ENCODE data around the gene SOX3.
A peak's percentile ranks its signal among the peaks of the same experiment; 100 is the strongest.

The SOX3 gene

DNA sequence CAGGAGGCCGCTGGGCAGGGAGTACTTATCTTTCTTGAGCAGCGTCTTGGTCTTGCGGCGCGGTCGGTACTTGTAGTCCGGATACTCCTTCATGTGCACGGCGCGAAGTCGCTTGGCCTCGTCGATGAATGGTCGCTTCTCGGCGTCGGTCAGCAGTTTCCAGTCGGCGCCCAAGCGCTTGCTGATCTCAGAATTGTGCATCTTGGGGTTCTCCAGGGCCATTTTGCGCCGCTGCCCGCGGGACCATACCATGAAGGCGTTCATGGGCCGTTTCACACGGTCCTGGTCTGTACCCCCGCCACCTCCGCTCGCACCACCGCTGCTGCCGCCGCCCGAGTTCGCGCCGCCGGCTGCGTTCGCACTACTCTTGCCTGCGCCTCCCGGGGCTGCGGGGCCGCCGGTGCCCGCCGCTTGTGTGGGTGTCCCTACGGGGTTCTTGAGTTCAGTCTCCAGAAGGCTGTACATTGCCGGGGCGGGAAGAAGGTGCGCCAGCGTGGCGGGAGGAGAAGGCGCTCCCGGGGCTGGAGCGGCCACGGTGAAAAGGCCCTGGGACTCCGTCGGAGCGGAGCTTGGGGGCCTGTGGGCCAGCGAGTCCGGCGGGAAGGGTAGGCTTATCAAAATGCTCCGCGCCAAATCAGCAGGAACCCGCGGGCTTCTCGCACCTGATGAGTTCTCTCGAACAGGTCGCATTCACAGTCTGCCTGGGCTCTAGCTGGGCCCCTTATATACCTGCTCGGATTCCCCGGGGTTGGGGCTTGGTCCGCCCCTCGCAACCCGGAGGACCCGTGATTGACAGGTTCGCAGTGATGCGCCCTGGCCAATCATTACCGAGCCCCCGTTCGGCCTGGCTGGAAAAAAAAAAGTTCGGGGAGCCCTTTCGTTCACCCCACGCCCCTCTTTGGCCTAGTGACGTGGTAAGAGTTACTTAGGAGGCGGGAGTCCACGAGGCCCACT lies at the start of gene SOX3:
SOX3 (minus strand) TSS at position 699 of the 954 bp plus-strand sequence; CDS start at position 690, 9 bp downstream.
- no peak for DNase-seq

DNA sequence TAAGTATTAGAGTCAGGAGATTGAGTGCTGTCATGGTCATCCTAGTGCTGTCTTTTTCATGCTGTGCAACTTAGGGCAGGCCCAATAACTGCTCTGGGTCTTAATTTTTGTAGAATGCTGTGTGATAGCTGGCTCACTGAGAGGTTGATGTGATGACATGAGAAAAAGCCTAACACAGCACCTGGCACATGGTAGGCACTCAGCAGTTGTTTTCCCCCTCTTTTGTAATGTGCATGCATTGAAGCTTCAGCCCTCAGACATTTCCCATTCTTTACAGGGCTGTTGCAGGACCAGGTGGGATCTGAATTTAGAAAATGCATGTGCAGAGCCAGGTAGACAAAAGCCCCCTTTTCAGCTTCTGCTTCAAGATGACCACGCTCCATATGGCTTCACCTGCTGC lies 44.1 kb upstream of the SOX3 start:
- no peak for DNase-seq

GRCh38 chrX:140526171-140526570 lies 21.3 kb upstream of the SOX3 start:
- no peak for DNase-seq

DNA sequence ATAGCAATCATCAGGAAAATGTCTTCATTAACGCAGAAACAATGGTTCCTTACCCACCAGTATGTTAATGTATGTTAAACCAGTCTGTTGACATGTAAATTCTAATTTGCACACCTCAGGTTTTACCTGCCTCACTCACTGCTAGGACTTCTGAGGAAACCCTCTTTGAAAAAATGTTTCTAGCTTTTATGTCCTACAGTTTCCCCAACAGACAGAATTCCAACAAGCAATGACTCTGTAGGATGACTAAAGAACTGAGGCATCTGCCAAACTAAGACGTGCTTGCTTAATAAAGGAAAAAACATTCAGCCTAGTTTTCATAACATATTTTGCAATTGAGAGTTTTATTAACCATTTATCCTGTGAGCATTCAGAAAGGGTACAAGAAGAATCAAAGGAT lies 20.6 kb upstream of the SOX3 start:
- no peak for DNase-seq

DNA sequence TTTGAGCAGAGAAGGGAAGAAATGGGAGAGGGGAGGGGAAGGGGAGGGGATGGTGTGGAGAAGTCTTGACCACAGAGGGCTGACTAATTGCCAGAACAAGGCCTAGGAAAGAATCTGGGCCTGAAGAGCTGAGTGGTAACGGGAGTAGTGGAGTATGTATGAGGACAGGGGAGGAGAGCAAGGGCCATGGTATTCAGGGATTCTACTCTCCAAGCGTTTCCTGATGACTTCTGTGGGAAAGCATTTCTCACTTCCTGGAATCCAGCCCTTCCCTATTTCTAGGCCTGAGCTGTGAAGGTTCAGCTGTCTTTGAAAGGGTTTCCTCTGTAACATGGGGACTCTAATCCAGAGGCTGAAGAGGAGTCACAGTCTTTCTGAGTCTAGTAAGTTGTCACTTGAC lies 19.7 kb upstream of the SOX3 start:
- DNase-seq: no peak

DNA sequence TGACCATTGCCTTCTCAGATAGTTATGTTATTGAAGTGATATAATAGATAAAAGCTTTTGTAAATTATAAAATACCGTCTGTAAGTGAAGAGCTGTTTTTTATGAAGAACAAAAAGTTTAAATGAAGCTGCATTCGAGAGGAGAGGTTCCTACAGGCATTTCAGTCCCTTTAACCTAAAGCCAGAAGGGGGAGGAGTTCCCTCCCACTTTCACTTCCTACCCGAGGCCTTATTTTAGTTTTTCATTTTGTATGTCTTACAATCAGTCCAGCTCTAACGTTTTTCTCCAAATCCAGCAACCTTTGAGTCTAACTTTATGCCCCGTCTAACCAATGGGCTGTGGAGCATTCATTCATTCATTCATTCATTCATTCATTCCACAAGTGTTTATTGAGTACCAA lies 16.5 kb upstream of the SOX3 start:
- DNase-seq: no peak

DNA sequence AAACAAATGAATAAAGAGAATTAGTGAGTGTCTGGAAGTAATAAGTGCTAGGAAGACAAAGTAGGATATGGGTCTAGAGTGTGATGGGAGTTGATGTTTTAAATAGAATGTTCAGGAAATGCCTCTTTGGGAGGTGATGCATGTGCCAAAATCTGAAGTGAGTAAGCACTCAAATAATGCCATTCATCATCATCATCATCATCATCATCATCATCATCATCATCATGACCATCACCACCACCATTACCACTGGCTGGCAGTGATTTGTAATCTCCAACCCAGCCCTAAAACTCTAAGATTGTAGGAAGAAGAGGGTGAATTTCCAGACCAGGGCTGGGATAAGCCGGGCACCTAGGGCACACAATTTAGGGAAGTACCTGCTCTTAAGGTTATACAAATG lies 9.7 kb upstream of the SOX3 start:
- DNase-seq: no peak

- no peak for DNase-seq
Measured at GRCh38 chrX:140510895-140511295, 6.0 kb upstream of the SOX3 start.

- DNase-seq: no peak
Measured at GRCh38 chrX:140510306-140510676, 5.4 kb upstream of the SOX3 start.

DNA sequence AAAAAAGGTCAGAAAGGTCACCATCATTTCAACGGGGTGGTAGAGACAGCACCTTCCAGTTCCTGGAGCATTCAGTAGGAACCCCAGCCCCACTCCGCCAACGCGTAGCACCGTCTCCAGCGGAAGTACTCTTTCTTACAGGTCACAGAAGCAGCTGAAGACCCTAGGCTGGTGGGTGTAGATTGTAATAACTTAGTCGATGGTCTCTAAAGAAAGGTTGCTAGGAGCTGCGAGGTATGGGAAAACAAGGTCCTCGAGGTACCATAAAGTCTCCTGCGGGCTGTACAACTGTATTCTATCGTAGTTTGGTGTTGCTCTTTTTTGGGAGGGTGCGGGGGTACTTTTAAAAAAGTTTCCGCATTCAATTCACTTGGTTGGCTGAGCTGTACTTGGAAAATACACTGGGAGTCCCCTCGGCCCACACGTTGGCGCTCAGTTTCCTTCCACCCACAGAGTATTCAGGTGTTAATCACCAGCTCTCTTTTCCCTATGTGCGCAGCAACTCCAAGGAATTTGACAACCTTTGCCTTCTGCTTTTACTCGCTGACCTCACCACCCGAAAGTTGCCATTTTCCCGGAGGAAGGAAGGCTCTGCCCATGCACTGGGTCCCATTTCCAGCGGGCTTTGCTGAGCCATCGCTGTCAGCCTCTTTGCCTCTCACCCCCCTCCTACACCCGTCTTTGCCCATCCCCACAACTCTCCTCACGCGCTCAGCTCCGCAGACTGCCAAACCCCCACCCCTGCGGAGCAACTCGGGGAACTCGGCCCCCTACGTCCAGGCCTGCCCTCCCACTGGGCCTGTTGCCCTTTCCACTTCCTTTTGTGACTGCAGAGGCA lies 4.8 kb upstream of the SOX3 start:
- DNase-seq: no peak

DNA sequence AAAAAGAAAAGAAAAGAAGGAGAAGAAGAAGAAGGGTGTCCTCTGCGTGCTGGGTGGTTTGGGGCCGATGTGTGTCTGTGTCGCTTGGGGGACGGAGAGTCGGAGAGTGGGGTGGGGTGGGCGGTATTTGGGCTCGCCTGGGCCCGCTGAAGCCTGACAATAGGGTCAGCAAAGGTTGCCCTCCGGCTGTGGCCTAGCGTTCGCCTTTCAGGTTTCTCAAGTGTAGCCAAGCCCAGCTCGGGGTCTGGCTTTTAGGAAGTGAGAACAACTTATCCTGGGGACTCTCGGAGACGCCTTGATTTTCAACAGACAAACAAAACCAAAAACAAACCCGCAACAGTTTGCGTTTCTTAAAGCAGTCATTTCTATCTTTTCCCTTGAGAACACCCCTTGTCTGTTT lies 4.1 kb upstream of the SOX3 start:
- DNase-seq: no peak

- no peak for DNase-seq
Measured at GRCh38 chrX:140507982-140508305, 3.1 kb upstream of the SOX3 start.

DNA sequence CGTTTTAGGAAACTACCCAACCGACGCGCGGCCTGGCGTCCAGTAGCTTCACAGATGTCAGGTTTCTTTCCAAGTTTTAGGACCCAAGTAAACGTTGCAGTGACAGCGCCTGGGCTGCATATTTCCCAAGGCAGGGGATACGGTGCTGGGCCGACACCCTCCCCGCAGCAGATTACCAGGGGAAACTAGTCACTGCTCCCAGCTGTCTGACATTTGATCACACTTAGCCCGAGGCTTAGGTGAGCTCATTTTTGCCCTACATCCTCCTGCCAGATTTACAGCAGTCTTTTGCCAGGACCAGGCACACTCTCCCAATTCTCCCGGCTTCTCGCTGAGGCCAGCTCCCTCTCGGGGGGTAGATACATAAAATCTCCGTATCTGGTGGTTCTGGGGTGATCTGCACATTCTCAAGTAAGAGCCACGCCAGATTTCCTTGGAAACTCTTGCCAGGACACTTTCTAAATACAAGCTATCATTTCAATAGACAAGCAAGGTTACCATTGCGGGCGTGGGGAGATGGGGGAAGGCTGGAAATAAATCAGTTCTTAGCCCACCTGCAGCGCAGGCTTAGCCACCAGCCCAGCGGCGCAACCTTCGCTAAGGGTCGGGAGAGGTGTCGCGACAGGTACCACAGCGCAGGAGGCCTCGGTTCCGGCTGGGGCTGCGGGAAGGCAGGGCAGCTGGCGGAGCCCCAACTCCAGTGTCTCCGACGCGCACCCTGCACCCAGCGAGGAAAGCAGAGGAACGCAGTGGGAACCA lies 2.5 kb upstream of the SOX3 start:
- no peak for DNase-seq

DNA sequence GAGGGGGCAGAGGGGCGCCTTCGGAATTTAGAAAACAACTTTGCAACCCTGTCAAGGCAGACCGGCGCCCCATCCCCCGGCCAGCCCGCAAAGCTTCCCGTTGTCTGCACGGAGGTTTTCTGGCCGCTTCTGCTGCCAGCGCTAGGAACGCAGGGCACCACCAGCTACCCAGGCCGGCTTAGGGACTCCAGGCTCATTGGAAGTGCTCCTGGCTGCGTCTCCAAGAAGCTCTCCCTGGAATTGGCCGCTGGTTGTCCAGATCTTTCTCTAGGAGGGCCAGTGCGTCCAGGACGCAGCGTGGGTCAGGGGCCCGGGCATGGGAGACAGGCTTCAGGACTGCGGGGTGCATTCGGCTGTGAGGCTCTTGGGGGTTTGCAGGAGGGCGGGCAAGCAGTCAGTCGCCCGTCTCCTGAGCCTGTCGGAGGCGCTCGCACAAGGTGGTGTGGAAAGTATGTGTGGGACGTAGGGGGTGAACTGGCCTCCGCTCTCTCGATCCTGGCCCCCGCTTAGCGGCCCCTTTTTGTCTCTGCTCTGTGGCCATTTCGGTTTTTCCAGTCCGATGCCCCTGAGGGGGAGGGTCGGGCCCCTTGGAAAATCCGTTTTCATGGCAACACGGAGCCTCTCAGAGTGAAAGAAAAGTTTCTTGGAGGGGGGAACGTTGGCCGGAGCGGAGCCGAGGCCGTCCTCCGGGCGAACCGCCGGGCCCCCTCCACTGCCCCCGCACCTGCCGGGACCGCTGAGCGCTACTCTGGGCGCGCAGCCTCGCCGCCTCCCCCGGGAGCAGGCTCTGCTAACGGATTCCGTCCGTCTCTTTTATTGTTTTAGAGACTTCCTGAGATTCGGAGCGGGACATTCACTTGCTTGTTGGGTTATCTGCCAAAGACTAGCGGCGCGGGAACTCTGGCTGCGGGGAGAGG lies 810 bp upstream of the SOX3 start:
- no peak for DNase-seq

DNA sequence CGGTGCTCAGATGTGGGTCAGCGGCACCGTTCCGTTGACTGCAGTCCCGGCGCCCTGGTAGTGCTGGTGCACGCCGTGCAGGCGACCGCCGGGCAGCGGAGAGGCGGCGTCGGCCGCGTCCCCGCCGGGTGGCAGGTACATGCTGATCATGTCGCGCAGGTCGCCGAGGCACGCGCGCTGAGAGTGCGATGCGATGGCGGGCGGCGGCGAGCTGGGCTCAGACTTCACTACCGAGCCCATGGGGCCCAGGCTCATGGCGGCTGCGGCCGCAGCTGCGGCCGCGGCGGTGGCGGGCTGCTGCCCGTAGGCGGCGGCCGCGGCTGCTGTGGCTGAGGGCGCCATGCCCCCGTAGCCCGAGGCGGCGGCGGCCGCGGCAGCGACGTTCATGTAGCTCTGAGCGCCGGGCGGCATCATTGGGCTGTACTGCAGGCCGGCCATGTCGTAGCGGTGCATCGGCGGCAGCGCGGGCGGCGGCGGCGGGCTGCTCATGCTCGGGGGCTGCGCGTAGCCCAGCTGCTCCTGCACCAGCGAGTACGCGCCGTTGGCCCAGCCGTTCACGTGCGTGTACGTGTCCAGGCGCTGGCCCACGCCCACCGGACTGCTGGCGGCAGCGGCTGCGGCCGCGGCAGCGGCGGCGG lies 1.0 kb downstream of the SOX3 start:
- DNase-seq: peak; percentile 8

GRCh38 chrX:140503238-140503601 lies 1.6 kb downstream of the SOX3 start:
- DNase-seq: no peak

DNA sequence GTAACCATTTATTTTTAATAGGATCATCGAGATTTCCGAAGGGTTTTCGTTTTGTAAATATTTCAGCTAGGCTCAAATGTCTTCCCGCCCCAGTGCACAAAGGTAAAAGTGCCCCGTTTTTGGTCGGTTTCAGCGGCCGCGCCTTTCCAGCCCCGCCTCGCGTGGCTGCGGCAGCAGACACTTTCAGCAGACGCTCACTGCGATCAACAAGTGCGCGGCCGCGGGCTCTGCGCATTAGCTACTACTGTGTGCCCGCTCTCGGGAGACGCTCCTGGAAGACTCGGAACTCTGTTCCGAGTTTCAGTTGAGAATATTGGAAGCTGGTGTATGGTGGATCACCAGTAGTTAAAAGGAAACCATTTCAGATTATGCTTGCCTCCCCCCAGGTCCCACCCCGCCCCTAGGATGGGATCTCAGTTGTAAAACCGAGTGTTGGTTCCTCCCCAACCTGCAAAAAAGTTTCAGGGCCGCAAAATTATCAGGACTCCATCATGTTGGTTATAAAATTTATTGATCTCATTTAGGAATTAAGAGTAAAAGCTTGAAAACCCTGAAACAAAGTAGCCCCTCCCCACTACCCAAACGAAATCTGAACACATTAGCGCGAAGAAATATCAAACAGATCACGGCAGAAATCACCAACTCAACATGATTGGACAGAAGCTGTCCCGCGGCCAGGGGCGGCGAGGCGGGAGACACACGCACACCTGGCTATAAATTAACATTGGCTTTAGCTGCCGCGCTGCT lies 2.2 kb downstream of the SOX3 start:
- DNase-seq: no peak

DNA sequence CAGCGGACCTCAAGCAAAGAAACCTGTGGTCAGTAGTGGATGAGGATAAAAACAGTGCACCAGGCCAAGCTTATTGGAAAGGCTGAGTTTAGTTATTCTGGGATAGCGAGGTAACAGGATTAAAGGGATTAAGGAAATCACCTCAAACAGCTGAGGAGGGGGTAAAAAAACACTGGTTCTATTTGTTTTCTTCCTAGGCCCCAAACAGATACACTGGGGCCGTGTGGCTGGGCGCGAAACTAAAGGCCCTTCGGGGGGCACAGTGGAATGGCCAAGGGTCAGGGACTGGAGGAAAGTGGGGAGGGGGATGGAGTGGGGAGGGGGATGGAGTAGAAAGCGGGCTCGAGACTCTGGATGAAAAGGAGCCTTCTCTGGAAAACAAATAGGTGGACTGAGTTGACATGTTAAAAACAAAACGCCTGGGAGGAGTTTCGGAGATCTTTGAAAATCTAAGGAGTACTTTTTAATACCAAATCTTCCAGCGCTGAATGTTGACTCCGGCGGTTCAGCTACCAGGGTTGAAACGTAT lies 2.9 kb downstream of the SOX3 start:
- DNase-seq: no peak

DNA sequence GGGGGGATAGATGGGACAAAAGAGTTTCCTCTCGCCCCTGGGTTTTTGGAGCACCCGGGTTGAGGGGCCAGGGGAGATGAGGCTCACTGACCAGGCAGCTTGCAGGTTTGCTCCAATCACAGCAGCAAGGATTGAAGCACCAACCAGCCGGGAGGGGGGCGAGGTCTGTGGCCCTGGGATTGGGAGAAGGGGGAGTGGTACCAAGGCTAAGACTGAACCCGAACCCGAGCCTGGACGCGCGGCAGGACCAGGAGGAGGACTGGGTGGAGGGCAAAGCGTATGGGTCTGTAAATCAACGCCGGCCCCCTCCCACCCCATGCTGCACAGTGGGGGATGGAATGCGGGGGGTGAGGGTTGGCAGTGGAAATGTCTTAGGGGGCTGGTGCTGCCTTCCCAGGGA lies 3.5 kb downstream of the SOX3 start:
- DNase-seq: no peak

- DNase-seq: no peak
Measured at GRCh38 chrX:140500441-140500840, 4.4 kb downstream of the SOX3 start.

DNA sequence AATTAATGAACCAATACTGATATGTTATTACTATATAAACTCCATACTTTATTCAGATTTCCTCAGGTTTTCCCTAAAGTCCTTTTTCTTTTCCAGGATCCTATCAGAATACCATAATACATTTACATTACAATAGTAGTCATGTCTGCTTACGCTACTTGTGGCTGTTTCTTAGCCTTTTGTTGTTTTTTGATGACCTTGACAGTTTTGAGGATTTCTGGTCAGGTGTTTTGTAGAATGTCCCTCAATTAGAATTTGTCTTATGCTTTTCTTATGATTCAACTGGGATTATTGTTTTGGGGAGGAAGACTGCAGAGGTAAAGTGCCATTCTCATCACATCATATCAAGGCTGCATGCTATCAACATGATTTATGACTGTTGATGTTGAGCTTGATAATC lies 9.1 kb downstream of the SOX3 start:
- DNase-seq: no peak
